K562 (cell line): Measurements from ENCODE around the gene CD36. TPM values are rescaled to one million over a fixed set of nuclear protein-coding genes. Genes with fewer than 3 reads are reported as not detected.

ENCODE experiments used
- ATAC-seq: fragments of 200-7000 bp; cut with Tn5 transposase; 3 replicates; pipeline ENCODE4 v1.9.1; 2020; ENCODE audit warnings: moderate library complexity
- BruUV-seq: library from RNA; stranded (reverse); fragments of 400-500 nt; replicated peaks from 2 replicates; lab custom pipeline; 2021; lab: Mats Ljungman, UMichigan
- CTCF ChIA-PET: fragments of 300-600 bp; formaldehyde crosslinking; extraction: SDS; loops from one replicate; lab custom pipeline; 2021; ENCODE audit warnings: low intra/inter-chr PET ratio; lab: Yijun Ruan, JAX
- POLR2A ChIA-PET: fragments of 300-600, 350-650 bp; sonication (Branson Sonifier 250); formaldehyde crosslinking; extraction: SDS; loops from one replicate; lab custom pipeline; 2021; ENCODE audit warnings: antibody characterized with exemption, inconsistent platforms; lab: Yijun Ruan, JAX
- DNase-seq, 4 experiments: peaks; one replicate each; pipeline versions ENCODE4 v3.0.0 to v3.0.0-alpha.2; 2011 to 2018; ENCODE audit warnings: low spot score in 3 of 4, mixed read lengths in 3 of 4; ENCODE audit errors: extremely low read depth in 1 of 4
- FAIRE-seq: peaks from 2 replicates; lab custom pipeline; 2011; peaks lifted over from hg19 to GRCh38; lab: Jason Lieb, UNC
- H2AFZ ChIP-seq: 2 replicates; pipeline ENCODE4 v1.6.0; 2011; ENCODE audit warnings: low read depth, low read length, control low read depth, inconsistent platforms
- H3K27ac ChIP-seq: fragments of 200-600 bp; 3 replicates; pipeline ENCODE4 v1.8.0; 2011; ENCODE audit warnings: low read depth, mild to moderate bottlenecking, control low read depth, inconsistent platforms, low read length, moderate library complexity, mixed read lengths; ENCODE audit errors: extremely low read depth
- H3K27me3 ChIP-seq, 2 experiments: fragments of 300-600 bp in 1 of 2; 2 replicates in 1 of 2; 3 replicates in 1 of 2; pipeline versions ENCODE4 v1.6.0 to v1.8.0; 2011; ENCODE audit warnings: inconsistent platforms in 2 of 2, low read length in 2 of 2, mild to moderate bottlenecking in 1 of 2, mixed read lengths in 1 of 2, moderate library complexity in 1 of 2; ENCODE audit not compliant: control insufficient read depth in 2 of 2, insufficient read depth in 2 of 2
- H3K36me3 ChIP-seq: fragments of 300-600 bp; 3 replicates; pipeline ENCODE4 v1.8.0; 2011; ENCODE audit warnings: mild to moderate bottlenecking, low read length, inconsistent platforms; ENCODE audit not compliant: control insufficient read depth, insufficient read depth
- H3K4me1 ChIP-seq, 2 experiments: fragments of 200-600 bp in 1 of 2; replicated peaks in 1 of 2; 2 replicates in 1 of 2; 3 replicates in 1 of 2; pipeline versions ENCODE4 v1.5.1 to v1.8.0; 2011; ENCODE audit warnings: inconsistent platforms in 2 of 2, low read length in 2 of 2, mild to moderate bottlenecking in 1 of 2, mixed read lengths in 1 of 2, moderate library complexity in 1 of 2; ENCODE audit not compliant: control insufficient read depth in 2 of 2, insufficient read depth in 2 of 2
- H3K4me2 ChIP-seq: 2 replicates; pipeline ENCODE4 v1.6.1; 2011; ENCODE audit warnings: low read length, control low read depth, inconsistent platforms, mixed read lengths; ENCODE audit not compliant: insufficient read depth
- H3K4me3 ChIP-seq: fragments of 200-600 bp; sonication (generic), shearing (Covaris generic); 2 replicates; pipeline ENCODE4 v1.5.1; 2016; ENCODE audit warnings: control low read depth, inconsistent platforms
- H3K79me2 ChIP-seq: fragments of 200-600 bp; 3 replicates; pipeline ENCODE4 v1.8.0; 2011; ENCODE audit warnings: low read length, inconsistent platforms; ENCODE audit not compliant: control insufficient read depth, insufficient read depth
- H3K9ac ChIP-seq, 2 experiments: 2 replicates each; pipeline versions ENCODE4 v1.6.0 to v1.6.1; 2011; ENCODE audit warnings: low read depth in 2 of 2, low read length in 2 of 2, control low read depth in 1 of 2, inconsistent platforms in 1 of 2, mild to moderate bottlenecking in 1 of 2, mixed read lengths in 1 of 2; ENCODE audit not compliant: insufficient read depth in 1 of 2
- H3K9me1 ChIP-seq: one replicate; pipeline ENCODE4 v1.6.0; 2011; ENCODE audit warnings: inconsistent platforms, mild to moderate bottlenecking, low read length, moderate library complexity; ENCODE audit not compliant: control insufficient read depth, insufficient read depth
- H3K9me3 ChIP-seq: replicated peaks from 2 replicates; pipeline ENCODE4 v1.5.1; 2011; ENCODE audit warnings: low read depth, low read length, inconsistent platforms; ENCODE audit not compliant: control insufficient read depth, insufficient read depth
- H4K20me1 ChIP-seq: replicated peaks from 2 replicates; pipeline ENCODE4 v1.6.1; 2011; ENCODE audit warnings: low read length, inconsistent platforms, mixed read lengths; ENCODE audit not compliant: control insufficient read depth, insufficient read depth
- CBX5 ChIP-seq: IDR thresholded peaks from 2 replicates; pipeline ENCODE4 v1.6.1; 2014; ENCODE audit warnings: low read depth, borderline replicate concordance
- CTBP1 ChIP-seq: fragments of 450-650 bp; IDR thresholded peaks from 2 replicates; pipeline ENCODE4 v1.6.1; 2016; ENCODE audit warnings: borderline replicate concordance
- MYNN ChIP-seq, 2 experiments: sonication (generic); formaldehyde crosslinking in 1 of 2; IDR thresholded peaks; 2 replicates each; pipeline versions ENCODE4 v1.5.0 to v1.6.1; 2016 to 2020; ENCODE audit warnings: antibody characterized with exemption in 1 of 2, missing genetic modification reagents in 1 of 2
- NONO ChIP-seq, 2 experiments: fragments of 200-400 bp in 1 of 2; fragments of 450-650 bp in 1 of 2; formaldehyde crosslinking in 1 of 2; IDR thresholded peaks; 2 replicates each; pipeline ENCODE4 v1.6.1; 2017; ENCODE audit warnings: low read depth in 2 of 2, mild to moderate bottlenecking in 2 of 2, moderate library complexity in 2 of 2, low read length in 1 of 2
- POU5F1 ChIP-seq: fragments of 150-350 bp; IDR thresholded peaks from 2 replicates; pipeline ENCODE4 v1.6.1; 2014; ENCODE audit warnings: borderline replicate concordance, low read length, low read depth, mild to moderate bottlenecking; ENCODE audit not compliant: partially characterized antibody
- RBFOX2 ChIP-seq: fragments of 200-400 bp; formaldehyde crosslinking; IDR thresholded peaks from 2 replicates; pipeline ENCODE4 v1.6.1; 2017; ENCODE audit warnings: low read depth, mild to moderate bottlenecking, low read length, moderate library complexity
- ZBTB1 ChIP-seq: sonication (generic); formaldehyde crosslinking; IDR thresholded peaks from 2 replicates; pipeline ENCODE4 v1.8.1; 2023; ENCODE audit warnings: missing genetic modification reagents, low read depth, mild to moderate bottlenecking, borderline replicate concordance
- ZNF408 ChIP-seq: fragments of 250-450 bp; sonication (Bioruptor Pico); IDR thresholded peaks from 2 replicates; pipeline ENCODE4 v1.4.0; 2020; ENCODE audit warnings: low read depth, mild to moderate bottlenecking, moderate library complexity
- WGBS: fragments of 100-300 bp; shearing (Covaris generic); methylation state at CpG from one replicate; pipeline ENCODE4 v1.1.6; 2016; ENCODE audit warnings: low coverage, mixed read lengths; ENCODE audit not compliant: insufficient coverage; ENCODE audit errors: missing lambda C conversion rate; 5-methylcytosine and 5-hydroxymethylcytosine counted together
- in situ Hi-C: fragments of 300-500 bp; cut with MboI; formaldehyde crosslinking; loops from 4 replicates; pipeline ENCODE4 v1.15.0; 2018; ENCODE audit warnings: inconsistent platforms, mixed read lengths
- intact Hi-C: fragments of 100-400 bp; cut with micrococcal nuclease; formaldehyde crosslinking; loops from 2 replicates; pipeline ENCODE4 v1.14.2; 2022
- polyA plus RNA-seq, 8 experiments: library from polyadenylated mRNA; depleted of rRNA in 4 of 8; stranded (reverse) in 5 of 8; unstranded in 3 of 8; fragments of >200 nt; fragmentation: Nextera tagmentation in 2 of 8; fragmentation: Illumina TruSeq in 1 of 8; extraction: Ambion mirVana in 2 of 8; extraction: Trizol in 1 of 8; gene quantifications; 2 replicates each; pipeline versions ENCODE4 v1.2.1 to v1.2.3, GENCODE V29; 2011 to 2014; ENCODE audit warnings: inconsistent platforms in 1 of 8, missing spikeins in 1 of 8
- total RNA-seq, 7 experiments: library from RNA; depleted of rRNA in 6 of 7; stranded (reverse); fragments of >200 nt in 6 of 7; fragmentation: Illumina TruSeq in 2 of 7; extraction: Trizol in 2 of 7; gene quantifications; 2 replicates each; pipeline versions ENCODE4 v1.2.1 to v1.2.3, GENCODE V29; 2011 to 2021; ENCODE audit warnings: low replicate concordance in 1 of 7
- TF ChIP-seq, protein P1 (sequence below): fragments of 450-650 bp; IDR thresholded peaks from 2 replicates; pipeline ENCODE4 v1.7.0; 2016; ENCODE audit warnings: borderline replicate concordance
- TF ChIP-seq, protein P2 (sequence below): sonication (generic); formaldehyde crosslinking; IDR thresholded peaks from 2 replicates; pipeline ENCODE4 v1.8.0; 2022; ENCODE audit warnings: mild to moderate bottlenecking, low read depth, missing genetic modification reagents

CD36 gene
- total and polyA plus RNA-seq, 9 of the 15 experiments (the other 6 are each of a cell fraction or from before 2014, with no cell fraction given) = 0.09 to 4.0 (median 0.42) TPM

- Histone ChIP-seq H4K20me1 (no peaks in the 10 kb centered on the region), H3K79me2 (no peaks in the 10 kb centered on the region), H3K9me1 (no peaks in the 10 kb centered on the region), H3K9me3 (no peaks in the 10 kb centered on the region; the same call in none of the 2 replicates), H2AFZ (no peak overlapping the region), H3K9ac (no peak overlapping the region), H3K4me3 (no peak overlapping the region), H3K27ac (no peak overlapping the region), H3K27me3 (no peaks in the 10 kb centered on the region), H3K4me2 (no peak overlapping the region), H3K4me1 (no peaks in the 10 kb centered on the region), H3K36me3 (no peaks in the 10 kb centered on the region)
- DNase-seq = no peak
- TF ChIP-seq NONO (IDR thresholded peaks at IDR 0.05; ENCODE audit: low read depth in 2 of 2, low read length in 1 of 2) = no peak
- TF ChIP-seq MYNN (IDR thresholded peaks at IDR 0.05) = no peak
- TF ChIP-seq MYNN (CRISPR knock-in tag; IDR thresholded peaks at IDR 0.05) = no peak
- no peak for TF ChIP-seq ZBTB1 (CRISPR knock-in tag)
- no peak for TF ChIP-seq CBX5
- TF ChIP-seq, protein P1, sequence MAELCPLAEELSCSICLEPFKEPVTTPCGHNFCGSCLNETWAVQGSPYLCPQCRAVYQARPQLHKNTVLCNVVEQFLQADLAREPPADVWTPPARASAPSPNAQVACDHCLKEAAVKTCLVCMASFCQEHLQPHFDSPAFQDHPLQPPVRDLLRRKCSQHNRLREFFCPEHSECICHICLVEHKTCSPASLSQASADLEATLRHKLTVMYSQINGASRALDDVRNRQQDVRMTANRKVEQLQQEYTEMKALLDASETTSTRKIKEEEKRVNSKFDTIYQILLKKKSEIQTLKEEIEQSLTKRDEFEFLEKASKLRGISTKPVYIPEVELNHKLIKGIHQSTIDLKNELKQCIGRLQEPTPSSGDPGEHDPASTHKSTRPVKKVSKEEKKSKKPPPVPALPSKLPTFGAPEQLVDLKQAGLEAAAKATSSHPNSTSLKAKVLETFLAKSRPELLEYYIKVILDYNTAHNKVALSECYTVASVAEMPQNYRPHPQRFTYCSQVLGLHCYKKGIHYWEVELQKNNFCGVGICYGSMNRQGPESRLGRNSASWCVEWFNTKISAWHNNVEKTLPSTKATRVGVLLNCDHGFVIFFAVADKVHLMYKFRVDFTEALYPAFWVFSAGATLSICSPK = no peak
- no peak for TF ChIP-seq RBFOX2
- no peak for TF ChIP-seq ZNF408 (CRISPR knock-in tag)
- no peak for TF ChIP-seq CTBP1
- TF ChIP-seq POU5F1 = no peak
- TF ChIP-seq, protein P2, sequence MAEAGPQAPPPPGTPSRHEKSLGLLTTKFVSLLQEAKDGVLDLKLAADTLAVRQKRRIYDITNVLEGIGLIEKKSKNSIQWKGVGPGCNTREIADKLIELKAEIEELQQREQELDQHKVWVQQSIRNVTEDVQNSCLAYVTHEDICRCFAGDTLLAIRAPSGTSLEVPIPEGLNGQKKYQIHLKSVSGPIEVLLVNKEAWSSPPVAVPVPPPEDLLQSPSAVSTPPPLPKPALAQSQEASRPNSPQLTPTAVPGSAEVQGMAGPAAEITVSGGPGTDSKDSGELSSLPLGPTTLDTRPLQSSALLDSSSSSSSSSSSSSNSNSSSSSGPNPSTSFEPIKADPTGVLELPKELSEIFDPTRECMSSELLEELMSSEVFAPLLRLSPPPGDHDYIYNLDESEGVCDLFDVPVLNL (CRISPR knock-in tag) = no peak
- intact Hi-C loops (no loop called here), in situ Hi-C loops (no loop called here)
- no peak for FAIRE-seq
- CTCF ChIA-PET = no interaction called here
- no TSS peak for BruUV-seq
- POLR2A ChIA-PET = no interaction called here
- ATAC-seq = no peak
- 2% methylated on average over 7 of the region's 7 CpGs for WGBS
These were observed 7.6 kb upstream of the CD36 start for GRCh38 chr7:80630608-80631405.
